Fibroblast of lung (primary cell): ENCODE measurements around the gene BBOF1.

Experiments
- CTCF ChIP-seq, 2 donors: IDR thresholded peaks in 1 of 2; conservative IDR thresholded peaks in 1 of 2; 1 replicate in 1 of 2; 2 replicates in 1 of 2; pipeline ENCODE4 v1.5.1; 2011 to 2012; ENCODE audit warnings: low read length in 2 of 2, control low read depth in 1 of 2, inconsistent platforms in 1 of 2, low read depth in 1 of 2, mild to moderate bottlenecking in 1 of 2
- EZH2 ChIP-seq: IDR thresholded peaks from 2 replicates; pipeline ENCODE4 v1.5.1; 2012; ENCODE audit warnings: low read length, control low read depth, mild to moderate bottlenecking; ENCODE audit errors: missing control alignments

- TF ChIP-seq CTCF (conservative IDR thresholded peaks at IDR 0.05 in 1 of 2, IDR thresholded peaks at IDR 0.05 in 1 of 2; ENCODE audit: low read depth in 1 of 2, low read length in 2 of 2) (no peak), EZH2 (no peak)
These were observed 4.8 kb upstream of the BBOF1 start for GRCh38 chr14:74014299-74014698.
